ENCODE results near the gene LENG1.
A peak's percentile ranks its signal among the peaks of the same experiment; 100 is the strongest.

The LENG1 gene

GRCh38 chr19:54162241-54162805 lies 2.8 kb upstream of the LENG1 start:
- peak; percentile 81 for DNase-seq

GRCh38 chr19:54160854-54161253 lies 1.3 kb upstream of the LENG1 start:
- no peak for DNase-seq

DNA sequence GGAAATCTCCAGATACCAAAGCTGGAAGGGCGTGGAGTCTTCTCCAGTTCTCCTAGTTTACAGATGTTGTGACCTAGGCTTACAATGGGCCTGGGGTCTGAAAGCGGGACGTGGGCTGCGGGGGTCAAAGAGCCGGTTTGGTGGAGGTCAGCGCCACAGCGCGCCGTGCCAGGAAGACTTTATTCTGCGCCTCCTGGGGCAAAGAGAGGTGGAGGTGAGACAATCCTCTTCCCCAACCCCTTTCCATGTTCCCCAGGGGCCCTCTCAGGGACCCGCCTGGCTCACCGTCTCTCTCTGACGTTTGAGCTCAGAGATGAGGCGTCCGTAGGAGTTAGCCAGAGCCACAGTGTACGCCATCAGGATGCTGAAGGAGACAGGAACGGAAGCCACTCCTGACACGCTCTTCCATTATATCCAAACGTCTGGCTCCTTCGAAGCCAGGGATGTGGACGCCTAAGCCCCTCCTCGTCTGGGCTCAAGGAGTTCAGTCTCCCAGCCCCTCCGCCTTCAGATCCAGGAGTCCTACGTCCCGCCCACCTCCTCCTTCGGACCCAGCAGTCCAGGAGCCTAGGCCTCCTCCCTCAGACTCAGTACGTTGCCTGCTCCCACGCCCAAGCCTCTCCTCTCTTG lies 776 bp upstream of the LENG1 start:
- no peak for DNase-seq

DNA sequence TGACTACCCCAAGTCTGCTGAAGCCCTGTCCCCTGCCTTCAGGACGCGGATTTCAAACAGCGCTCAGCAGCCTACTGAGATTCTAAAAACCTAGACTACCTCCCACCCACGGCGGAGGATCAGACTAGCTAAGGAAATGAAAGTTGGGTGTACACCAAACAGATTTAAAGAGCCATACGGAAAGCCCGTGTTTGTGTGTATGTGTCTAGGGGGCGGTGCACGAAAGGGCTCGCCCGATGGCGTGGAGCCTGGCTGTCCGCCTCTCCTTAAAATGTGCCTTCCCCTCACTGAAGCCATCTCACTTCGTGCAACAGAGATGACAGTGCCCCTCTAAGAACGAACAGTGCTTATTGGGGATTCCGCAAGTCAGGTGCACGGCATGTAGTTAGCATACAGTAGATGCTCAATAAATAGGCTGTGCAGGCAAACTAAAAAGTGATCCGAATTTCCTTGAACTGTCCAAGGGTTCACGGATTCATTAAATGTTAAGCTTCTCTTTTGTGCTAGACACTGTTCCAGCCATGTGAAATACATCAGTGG lies 639 bp downstream of the LENG1 start:
- DNase-seq: peak; percentile 38

- no peak for DNase-seq
Measured at GRCh38 chr19:54156953-54157352, 2.6 kb downstream of the LENG1 start.

DNA sequence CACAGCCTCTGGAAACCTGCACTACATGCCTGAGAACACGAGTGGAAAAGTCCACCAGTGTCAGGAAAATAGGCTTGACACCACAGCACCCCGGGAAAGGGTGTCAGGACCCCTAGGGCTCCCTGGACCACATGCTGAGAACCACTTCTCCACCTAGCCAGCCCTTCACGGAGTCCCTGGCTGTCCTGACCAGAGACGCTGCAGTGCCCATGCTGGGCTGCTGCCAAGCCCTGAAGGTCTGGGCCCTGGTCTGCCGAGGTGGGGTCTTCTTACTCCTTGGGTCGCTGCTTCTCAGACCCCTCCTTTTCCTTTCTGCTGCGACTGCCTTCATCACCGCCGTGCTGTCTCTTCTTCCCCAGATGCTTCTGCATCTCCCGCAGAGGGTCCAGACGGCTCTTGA lies 3.0 kb downstream of the LENG1 start:
- no peak for DNase-seq

DNA sequence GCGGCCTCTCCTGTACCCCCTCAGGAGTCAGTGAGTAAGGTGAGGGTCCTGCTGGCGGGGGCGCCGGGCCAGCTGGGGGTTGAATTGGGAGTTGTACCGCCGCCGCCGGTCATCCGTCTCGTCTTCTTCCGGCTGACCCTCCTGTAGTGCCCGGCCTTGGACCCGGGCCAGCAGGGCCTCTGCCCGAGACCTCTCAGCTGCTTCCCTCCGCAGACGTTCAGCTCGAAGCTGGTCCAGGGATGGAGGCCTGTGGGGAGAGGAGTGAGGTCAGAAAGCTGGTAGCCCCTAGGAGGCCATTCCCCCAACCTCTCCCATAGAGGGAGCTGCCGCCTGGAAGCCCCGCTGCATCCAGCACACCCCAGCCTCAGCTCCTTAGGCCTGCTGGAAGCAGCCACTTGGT lies 3.8 kb downstream of the LENG1 start:
- no peak for DNase-seq

GRCh38 chr19:54154603-54155345 lies 4.7 kb downstream of the LENG1 start:
- peak; percentile 39 for DNase-seq

DNA sequence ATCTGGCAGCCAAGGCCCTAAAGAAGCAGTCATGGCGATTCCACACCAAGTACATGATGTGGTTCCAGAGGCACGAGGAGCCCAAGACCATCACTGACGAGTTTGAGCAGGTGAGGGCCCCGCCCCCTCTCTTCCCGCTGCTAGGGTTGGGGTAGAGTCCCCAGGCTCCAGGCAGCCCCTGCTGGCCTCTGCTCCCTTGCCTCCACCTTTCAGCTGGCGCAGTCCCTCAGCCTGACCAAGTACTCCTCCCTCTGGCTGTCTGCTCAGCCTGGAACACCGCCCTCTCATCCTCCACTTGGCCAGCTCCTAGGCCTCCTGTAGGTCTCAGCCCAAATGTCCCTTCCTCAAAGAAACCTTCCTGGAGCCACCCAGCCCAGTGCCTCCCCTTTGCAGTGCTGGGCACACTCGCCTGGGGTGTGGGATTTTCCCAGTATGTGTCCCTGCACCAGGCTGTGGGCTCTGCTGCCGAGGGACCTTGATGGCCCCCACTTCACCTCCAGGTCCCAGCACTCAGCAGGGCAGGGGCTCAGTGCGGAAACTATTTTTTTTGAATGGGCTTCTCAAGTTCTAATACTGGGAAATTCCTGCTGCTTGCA lies 5.7 kb downstream of the LENG1 start:
- DNase-seq: no peak

DNA sequence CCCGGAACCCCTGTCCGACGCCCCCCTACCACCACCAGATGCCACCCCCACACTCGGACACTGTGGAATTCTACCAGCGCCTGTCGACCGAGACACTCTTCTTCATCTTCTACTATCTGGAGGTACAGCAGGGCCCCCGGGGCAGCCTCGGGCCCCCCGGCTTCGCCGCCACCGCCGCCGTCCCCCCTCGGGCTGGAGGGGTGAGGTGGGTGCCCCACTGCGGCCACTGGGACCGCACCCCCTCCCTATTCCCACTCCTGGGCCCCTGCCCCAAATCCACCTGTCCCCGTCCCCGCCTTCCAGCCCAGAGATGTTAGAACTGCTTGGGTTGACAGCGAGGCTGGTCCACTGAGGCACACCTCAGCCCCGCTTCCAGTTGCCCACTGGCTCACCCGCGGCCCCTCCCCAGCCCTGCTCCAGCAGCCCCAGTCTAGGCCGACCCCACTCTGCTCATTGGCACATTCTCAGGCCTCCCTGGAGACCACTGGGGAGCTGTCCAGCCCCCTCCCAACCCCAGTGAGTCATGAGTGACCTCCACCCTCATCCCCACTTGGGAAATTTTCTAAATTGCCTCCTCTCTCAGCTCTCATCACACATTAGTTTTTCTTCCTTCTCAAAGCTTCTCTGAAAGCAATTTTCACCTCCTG lies 6.5 kb downstream of the LENG1 start:
- no peak for DNase-seq

DNA sequence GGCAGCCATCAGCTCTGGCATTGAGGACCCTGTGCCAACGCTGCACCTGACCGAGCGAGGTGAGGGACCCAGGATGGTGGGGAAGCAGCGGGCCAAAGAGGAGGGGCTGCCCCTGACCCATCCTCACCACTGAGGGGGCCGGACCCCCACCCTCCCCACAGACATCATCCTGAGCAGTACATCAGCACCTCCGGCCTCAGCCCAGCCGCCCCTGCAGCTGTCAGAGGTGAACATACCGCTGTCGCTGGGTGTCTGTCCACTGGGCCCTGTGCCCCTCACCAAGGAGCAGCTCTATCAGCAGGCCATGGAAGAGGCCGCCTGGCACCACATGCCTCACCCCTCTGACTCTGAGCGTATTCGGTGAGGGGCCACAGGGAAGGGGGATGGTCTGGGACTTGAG lies 7.3 kb downstream of the LENG1 start:
- no peak for DNase-seq

GRCh38 chr19:54151362-54152035 lies 8.0 kb downstream of the LENG1 start:
- no peak for DNase-seq

GRCh38 chr19:54149021-54149812 lies 10.3 kb downstream of the LENG1 start:
- DNase-seq: no peak

DNA sequence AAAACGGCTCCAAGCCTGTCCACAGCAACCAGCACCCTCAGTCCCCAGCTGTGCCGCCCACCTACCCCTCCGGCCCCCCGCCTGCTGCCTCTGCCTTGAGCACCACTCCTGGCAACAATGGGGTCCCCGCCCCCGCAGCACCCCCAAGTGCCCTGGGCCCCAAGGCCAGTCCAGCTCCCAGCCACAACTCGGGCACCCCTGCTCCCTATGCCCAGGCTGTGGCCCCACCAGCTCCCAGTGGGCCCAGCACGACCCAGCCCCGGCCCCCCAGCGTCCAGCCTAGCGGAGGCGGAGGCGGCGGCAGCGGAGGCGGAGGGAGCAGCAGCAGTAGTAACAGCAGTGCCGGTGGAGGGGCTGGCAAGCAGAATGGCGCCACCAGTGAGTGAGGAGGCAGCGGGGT lies 11.4 kb downstream of the LENG1 start:
- DNase-seq: no peak

DNA sequence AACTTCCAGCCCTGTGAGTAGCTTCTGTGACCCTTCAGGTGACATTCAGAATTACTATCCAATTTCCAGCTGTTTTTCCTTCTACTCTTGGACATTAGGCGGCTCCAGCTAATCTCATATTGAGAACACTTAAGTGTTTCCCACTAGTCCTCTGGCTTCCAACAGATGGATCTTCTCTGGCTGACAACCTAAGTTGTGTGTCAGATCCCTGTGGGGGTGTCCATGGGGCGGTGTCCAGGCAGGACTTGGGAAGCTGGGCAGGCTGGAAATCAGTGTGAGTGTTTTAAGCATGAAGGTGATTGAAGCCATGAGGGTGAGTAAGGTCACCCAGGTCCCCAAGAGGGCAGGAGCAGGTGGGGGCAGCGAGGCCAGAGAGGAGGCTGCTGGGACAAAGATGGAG lies 11.8 kb downstream of the LENG1 start:
- DNase-seq: no peak

DNA sequence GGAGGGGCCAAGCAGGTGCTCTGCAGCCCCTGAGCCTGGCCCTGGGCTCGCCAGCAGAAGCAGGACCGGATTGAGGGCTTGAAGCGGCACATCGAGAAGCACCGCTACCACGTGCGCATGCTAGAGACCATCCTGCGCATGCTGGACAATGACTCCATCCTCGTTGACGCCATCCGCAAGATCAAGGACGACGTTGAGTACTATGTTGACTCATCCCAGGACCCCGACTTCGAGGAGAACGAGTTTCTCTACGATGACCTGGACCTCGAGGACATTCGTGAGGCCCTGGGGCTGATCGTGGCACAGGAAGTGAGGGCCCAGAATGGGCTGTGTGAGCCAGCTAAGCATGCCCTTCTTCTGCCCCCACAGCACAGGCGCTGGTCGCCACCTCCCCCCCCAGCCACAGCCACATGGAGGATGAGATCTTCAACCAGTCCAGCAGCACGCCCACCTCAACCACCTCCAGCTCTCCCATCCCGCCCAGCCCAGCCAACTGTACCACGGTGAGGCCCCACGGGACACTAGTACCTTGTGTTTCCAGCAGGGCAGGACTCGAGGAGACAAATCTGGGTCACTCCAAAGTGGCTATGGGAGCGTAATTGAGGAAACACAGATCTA lies 13.9 kb downstream of the LENG1 start:
- DNase-seq: no peak

GRCh38 chr19:54142166-54142780 lies 17.2 kb downstream of the LENG1 start:
- no peak for DNase-seq

DNA sequence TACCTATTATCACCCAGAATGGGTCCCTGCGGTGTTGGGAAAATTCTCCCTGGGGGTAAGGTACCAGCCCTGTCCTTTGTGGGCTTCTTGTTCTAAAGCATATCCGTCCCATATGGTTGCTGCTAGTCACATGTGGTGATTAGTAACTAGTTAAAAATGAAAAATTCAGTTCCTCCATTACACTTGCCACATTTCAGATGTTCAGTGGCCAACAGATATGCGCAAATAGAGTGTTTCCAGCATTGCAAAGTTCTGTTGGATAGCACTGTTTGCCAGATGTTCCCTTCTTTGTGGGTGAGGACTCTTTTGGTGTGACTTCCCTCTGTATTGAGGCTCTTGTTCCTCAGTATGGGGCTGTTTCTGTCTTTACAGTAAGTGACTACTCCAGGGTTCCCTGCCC lies 18.2 kb downstream of the LENG1 start:
- no peak for DNase-seq

DNA sequence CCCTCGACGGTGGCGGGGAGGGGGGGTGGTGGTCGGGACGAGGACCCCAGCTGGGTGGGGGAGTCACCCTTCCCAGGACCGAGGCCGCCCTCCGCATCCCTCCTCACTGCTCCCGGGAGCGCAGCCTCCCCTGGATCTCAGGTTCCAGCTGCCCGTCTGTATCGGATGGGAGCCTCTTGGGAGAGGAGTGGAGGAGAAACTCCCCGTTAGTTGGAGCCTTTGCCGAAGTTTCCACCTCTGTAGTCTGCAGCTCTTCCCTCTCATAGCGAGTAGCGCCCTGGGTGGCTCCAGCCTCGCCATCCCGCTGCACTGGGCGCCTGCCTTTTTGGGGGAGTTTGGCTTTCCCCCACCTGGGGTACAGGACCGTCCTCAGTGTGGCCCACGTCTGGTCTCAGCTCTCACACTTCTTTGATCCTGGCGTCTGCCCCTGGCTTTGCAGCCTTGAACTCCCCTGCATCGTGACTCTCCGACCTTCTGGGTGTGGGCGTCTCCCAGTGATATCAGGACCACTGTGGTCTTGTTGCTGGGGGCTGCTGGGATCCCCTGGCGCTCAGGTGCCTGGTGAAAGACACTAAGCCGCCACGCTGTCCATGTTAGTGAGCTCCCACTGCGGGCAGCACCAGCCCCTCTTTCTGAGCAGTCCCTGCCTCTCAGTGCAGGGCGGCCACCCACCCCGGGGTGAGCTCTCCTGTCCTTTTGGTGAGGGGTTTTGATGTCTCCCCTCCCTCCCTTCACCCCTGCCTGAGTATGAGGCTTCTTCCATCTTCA lies 20.8 kb downstream of the LENG1 start:
- no peak for DNase-seq
